ENCODE data around the gene TMC1. TPM values are rescaled to one million over a fixed set of nuclear protein-coding genes. Genes with fewer than 3 reads are reported as not detected.

Gene TMC1
- total RNA-seq, 2 donors from 2014 or later = 0.09 TPM; not detected in 1

DNA sequence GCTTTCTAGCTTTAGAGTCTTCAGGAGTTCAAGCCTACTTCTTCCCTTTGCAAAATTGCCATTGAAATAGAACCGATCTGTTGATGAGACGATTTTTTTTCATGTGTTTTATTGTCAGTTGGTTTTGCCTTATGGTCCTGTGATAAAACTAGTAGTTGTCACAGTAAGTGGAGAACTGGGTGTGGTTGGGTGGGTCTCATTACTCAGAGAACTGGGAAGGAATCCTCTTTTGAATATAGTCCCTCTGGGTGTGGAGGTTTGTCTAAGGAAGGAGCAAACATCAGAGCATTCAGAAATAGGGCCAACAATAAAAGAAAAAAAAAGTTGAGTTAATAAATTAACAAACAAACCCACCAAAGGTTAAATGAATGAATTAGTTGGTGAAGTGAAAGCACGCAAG lies 362.5 kb downstream of the TMC1 start:
- Mint-ChIP-seq H3K4me1 (no peaks in the 10 kb centered on the region), H3K27me3 (ENCODE audit: insufficient read depth) (peaks cover 4% of the 10 kb centered on the region), H3K9me3 (peaks cover 12% of the 10 kb centered on the region), H3K27ac (no peak overlapping the region), H3K4me3 (no peak overlapping the region), H3K36me3 (ENCODE audit: low read depth) (no peaks in the 10 kb centered on the region)
- 93% methylated on average over 3 of the region's 3 CpGs; no CpG with 5 or more reads in 1 of the 2 experiments for WGBS, 2 experiments (ENCODE audit: insufficient coverage in 1 of 2, insufficient read length in 1 of 2)
- H3K27ac ChIP-seq (ENCODE audit: low read depth, low read length) = no peak overlapping the region
- H3K9me3 ChIP-seq (ENCODE audit: control insufficient read depth, low read length) = peaks cover 13% of the 10 kb centered on the region
- DNase-seq = no peak
- H3K4me1 ChIP-seq (ENCODE audit: control insufficient read depth, insufficient read depth, low read length) = no peaks in the 10 kb centered on the region
- H3K36me3 ChIP-seq (ENCODE audit: control insufficient read depth, insufficient read depth, low read length) = no peaks in the 10 kb centered on the region
- H3K27me3 ChIP-seq (ENCODE audit: control insufficient read depth, insufficient read depth, low read length, poor library complexity, severe bottlenecking) = no peaks in the 10 kb centered on the region
- H3K9ac ChIP-seq (ENCODE audit: extremely low read depth, low read length, poor library complexity, severe bottlenecking) = no peak overlapping the region
- TF ChIP-seq, protein P1, sequence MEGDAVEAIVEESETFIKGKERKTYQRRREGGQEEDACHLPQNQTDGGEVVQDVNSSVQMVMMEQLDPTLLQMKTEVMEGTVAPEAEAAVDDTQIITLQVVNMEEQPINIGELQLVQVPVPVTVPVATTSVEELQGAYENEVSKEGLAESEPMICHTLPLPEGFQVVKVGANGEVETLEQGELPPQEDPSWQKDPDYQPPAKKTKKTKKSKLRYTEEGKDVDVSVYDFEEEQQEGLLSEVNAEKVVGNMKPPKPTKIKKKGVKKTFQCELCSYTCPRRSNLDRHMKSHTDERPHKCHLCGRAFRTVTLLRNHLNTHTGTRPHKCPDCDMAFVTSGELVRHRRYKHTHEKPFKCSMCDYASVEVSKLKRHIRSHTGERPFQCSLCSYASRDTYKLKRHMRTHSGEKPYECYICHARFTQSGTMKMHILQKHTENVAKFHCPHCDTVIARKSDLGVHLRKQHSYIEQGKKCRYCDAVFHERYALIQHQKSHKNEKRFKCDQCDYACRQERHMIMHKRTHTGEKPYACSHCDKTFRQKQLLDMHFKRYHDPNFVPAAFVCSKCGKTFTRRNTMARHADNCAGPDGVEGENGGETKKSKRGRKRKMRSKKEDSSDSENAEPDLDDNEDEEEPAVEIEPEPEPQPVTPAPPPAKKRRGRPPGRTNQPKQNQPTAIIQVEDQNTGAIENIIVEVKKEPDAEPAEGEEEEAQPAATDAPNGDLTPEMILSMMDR (conservative IDR thresholded peaks at IDR 0.05) = no peak
- H3K4me3 ChIP-seq (ENCODE audit: low read length) = no peak overlapping the region

DNA sequence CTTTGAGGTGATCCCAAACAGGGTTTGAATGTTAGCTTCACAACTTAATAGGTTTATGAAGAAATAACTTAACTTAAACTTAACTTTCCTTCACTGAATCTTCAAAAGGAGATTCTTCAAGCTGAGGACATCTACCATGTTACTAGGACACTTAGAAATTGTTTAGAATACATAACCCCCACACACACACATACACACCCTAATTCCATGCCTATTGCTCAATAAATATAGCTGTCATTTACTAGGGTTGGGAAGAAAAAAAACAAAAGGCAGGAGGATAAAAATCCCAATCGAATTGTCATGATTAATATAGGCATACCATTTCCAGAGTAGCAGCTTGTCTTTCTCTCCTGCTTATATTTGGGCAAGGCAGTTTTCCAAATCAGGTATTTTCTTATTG lies 363.1 kb downstream of the TMC1 start:
- Histone ChIP-seq H3K9ac (ENCODE audit: extremely low read depth, low read length, poor library complexity, severe bottlenecking) (no peak overlapping the region), H3K4me1 (ENCODE audit: control insufficient read depth, insufficient read depth, low read length) (no peaks in the 10 kb centered on the region), H3K36me3 (ENCODE audit: control insufficient read depth, insufficient read depth, low read length) (no peaks in the 10 kb centered on the region), H3K9me3 (ENCODE audit: control insufficient read depth, low read length) (peaks cover 13% of the 10 kb centered on the region), H3K4me3 (ENCODE audit: low read length) (no peak overlapping the region), H3K27me3 (ENCODE audit: control insufficient read depth, insufficient read depth, low read length, poor library complexity, severe bottlenecking) (no peaks in the 10 kb centered on the region), H3K27ac (ENCODE audit: low read depth, low read length) (no peak overlapping the region)
- H3K9me3 Mint-ChIP-seq = peaks cover 9% of the 10 kb centered on the region
- peaks cover 4% of the 10 kb centered on the region for H3K27me3 Mint-ChIP-seq (ENCODE audit: insufficient read depth)
- TF ChIP-seq, protein P1 (conservative IDR thresholded peaks at IDR 0.05) = no peak
- H3K36me3 Mint-ChIP-seq (ENCODE audit: low read depth) = no peaks in the 10 kb centered on the region
- H3K4me1 Mint-ChIP-seq = no peaks in the 10 kb centered on the region
- no peak overlapping the region for H3K27ac Mint-ChIP-seq
- no peak overlapping the region for H3K4me3 Mint-ChIP-seq
- WGBS, 2 experiments (ENCODE audit: insufficient coverage in 1 of 2, insufficient read length in 1 of 2) = 75 to 78% methylated on average over 1 of the region's 1 CpG
- no peak for DNase-seq

Other genes starting within 250 kb of the TMC1 start
- gene ZFAND5, start 156.4 kb upstream of the TMC1 start, total RNA-seq = 100 to 1,000 TPM; 121 to 137 TPM